Astrocyte (in vitro differentiated cells and primary cell): ENCODE measurements around the gene PTPRD. TPM values are rescaled to one million over a fixed set of nuclear protein-coding genes. Genes with fewer than 3 reads are reported as not detected.

Experiments
- DNase-seq: peaks from one replicate; pipeline ENCODE4 v3.0.0-alpha.2; 2010; ENCODE audit warnings: low read depth
- FAIRE-seq: peaks from 2 replicates; lab custom pipeline; 2011; peaks lifted over from hg19 to GRCh38; lab: Jason Lieb, UNC
- H2AFZ ChIP-seq: 2 replicates; pipeline ENCODE4 v1.6.0; 2012; ENCODE audit warnings: low read depth, low read length, inconsistent platforms
- H3K27ac ChIP-seq: 2 replicates; pipeline ENCODE4 v1.5.1; 2011; ENCODE audit warnings: low read depth, low read length, inconsistent platforms
- H3K27me3 ChIP-seq: 2 replicates; pipeline ENCODE4 v1.6.0; 2011; ENCODE audit warnings: low read length, inconsistent platforms; ENCODE audit not compliant: insufficient read depth
- H3K36me3 ChIP-seq: 2 replicates; pipeline ENCODE4 v1.5.1; 2011; ENCODE audit warnings: low read length, inconsistent platforms; ENCODE audit not compliant: insufficient read depth
- H3K4me1 ChIP-seq: 2 replicates; pipeline ENCODE4 v1.5.1; 2011; ENCODE audit warnings: low read length, inconsistent platforms; ENCODE audit not compliant: insufficient read depth
- H3K4me2 ChIP-seq: 2 replicates; pipeline ENCODE4 v1.6.0; 2012; ENCODE audit warnings: low read length, inconsistent platforms
- H3K4me3 ChIP-seq: 2 replicates; pipeline ENCODE4 v1.5.1; 2011; ENCODE audit warnings: low read depth, mild to moderate bottlenecking, low read length, inconsistent platforms; ENCODE audit not compliant: insufficient read depth
- H3K79me2 ChIP-seq: 2 replicates; pipeline ENCODE4 v1.6.0; 2012; ENCODE audit warnings: mild to moderate bottlenecking, low read length, inconsistent platforms; ENCODE audit not compliant: insufficient read depth
- H3K9ac ChIP-seq: 2 replicates; pipeline ENCODE4 v1.6.0; 2012; ENCODE audit warnings: mild to moderate bottlenecking, low read length, inconsistent platforms
- H3K9me3 ChIP-seq: 2 replicates; pipeline ENCODE4 v1.5.1; 2012; ENCODE audit warnings: low read depth, mild to moderate bottlenecking, low read length, inconsistent platforms; ENCODE audit not compliant: insufficient read depth
- H4K20me1 ChIP-seq: 2 replicates; pipeline ENCODE4 v1.6.0; 2012; ENCODE audit warnings: low read length, inconsistent platforms; ENCODE audit not compliant: insufficient read depth
- H3K27ac Mint-ChIP-seq: one replicate; pipeline ENCODE4 v1.8.0; 2021; ENCODE audit warnings: mild to moderate bottlenecking, mixed read lengths; ENCODE audit not compliant: unreplicated experiment
- H3K27me3 Mint-ChIP-seq: one replicate; pipeline ENCODE4 v1.8.0; 2021; ENCODE audit warnings: low read depth, mixed read lengths; ENCODE audit not compliant: unreplicated experiment
- H3K36me3 Mint-ChIP-seq: one replicate; pipeline ENCODE4 v1.8.0; 2021; ENCODE audit warnings: low read depth, mixed read lengths; ENCODE audit not compliant: unreplicated experiment
- H3K4me1 Mint-ChIP-seq: one replicate; pipeline ENCODE4 v1.8.0; 2021; ENCODE audit warnings: low read depth, mixed read lengths; ENCODE audit not compliant: unreplicated experiment
- H3K4me3 Mint-ChIP-seq: one replicate; pipeline ENCODE4 v1.8.0; 2021; ENCODE audit warnings: mild to moderate bottlenecking, moderate library complexity, mixed read lengths; ENCODE audit not compliant: unreplicated experiment
- H3K9me3 Mint-ChIP-seq: one replicate; pipeline ENCODE4 v1.8.0; 2021; ENCODE audit warnings: mild to moderate bottlenecking, mixed read lengths; ENCODE audit not compliant: unreplicated experiment
- EZH2 ChIP-seq: IDR thresholded peaks from 2 replicates; pipeline ENCODE4 v1.6.1; 2012; ENCODE audit warnings: mild to moderate bottlenecking, low read length, inconsistent platforms; ENCODE audit not compliant: insufficient read depth
- total RNA-seq: library from RNA; stranded (reverse); gene quantifications from 2 replicates; pipeline ENCODE4 v1.2.1, GENCODE V29; 2021
- TF ChIP-seq, protein P1 (sequence below): IDR thresholded peaks from 2 replicates; pipeline ENCODE4 v1.5.1; 2011; ENCODE audit warnings: low read depth, mild to moderate bottlenecking, inconsistent platforms, low read length, moderate library complexity; ENCODE audit not compliant: insufficient read depth

The PTPRD gene
- total RNA-seq, 1 donor from 2014 or later, result 88.1 TPM

DNA sequence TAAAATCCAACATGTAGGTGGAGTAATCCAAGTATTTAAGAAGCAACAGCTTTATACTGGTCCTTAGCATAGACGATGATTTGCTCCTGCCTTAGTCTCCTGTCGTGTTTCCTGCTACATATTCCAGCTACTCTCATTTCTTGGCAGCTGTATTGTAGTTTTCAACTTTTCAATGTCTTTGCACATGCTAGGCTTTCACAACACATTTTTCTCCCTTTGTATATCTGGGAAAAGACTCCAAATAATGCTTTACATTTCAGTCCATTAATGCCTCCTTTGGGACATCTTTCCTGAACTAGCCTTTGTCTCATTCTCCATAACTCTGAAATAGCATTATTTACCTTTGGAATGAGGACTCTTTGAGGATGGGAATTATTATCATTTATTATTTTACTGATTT lies 508.0 kb downstream of the PTPRD start:
- FAIRE-seq, result no peak
- Mint-ChIP-seq H3K9me3 (no peaks in the 10 kb centered on the region), H3K27ac (no peak overlapping the region), H3K4me1 (no peaks in the 10 kb centered on the region), H3K4me3 (no peak overlapping the region), H3K36me3 (no peaks in the 10 kb centered on the region), H3K27me3 (no peaks in the 10 kb centered on the region)
- Histone ChIP-seq H3K4me3 (no peak overlapping the region), H2AFZ (no peak overlapping the region), H3K27ac (no peak overlapping the region), H3K79me2 (no peaks in the 10 kb centered on the region), H3K4me1 (no peaks in the 10 kb centered on the region), H3K27me3 (no peaks in the 10 kb centered on the region), H3K9ac (no peak overlapping the region), H3K9me3 (no peaks in the 10 kb centered on the region), H3K4me2 (no peak overlapping the region), H3K36me3 (no peaks in the 10 kb centered on the region), H4K20me1 (no peaks in the 10 kb centered on the region)
- no peak for DNase-seq
- TF ChIP-seq, protein P1, sequence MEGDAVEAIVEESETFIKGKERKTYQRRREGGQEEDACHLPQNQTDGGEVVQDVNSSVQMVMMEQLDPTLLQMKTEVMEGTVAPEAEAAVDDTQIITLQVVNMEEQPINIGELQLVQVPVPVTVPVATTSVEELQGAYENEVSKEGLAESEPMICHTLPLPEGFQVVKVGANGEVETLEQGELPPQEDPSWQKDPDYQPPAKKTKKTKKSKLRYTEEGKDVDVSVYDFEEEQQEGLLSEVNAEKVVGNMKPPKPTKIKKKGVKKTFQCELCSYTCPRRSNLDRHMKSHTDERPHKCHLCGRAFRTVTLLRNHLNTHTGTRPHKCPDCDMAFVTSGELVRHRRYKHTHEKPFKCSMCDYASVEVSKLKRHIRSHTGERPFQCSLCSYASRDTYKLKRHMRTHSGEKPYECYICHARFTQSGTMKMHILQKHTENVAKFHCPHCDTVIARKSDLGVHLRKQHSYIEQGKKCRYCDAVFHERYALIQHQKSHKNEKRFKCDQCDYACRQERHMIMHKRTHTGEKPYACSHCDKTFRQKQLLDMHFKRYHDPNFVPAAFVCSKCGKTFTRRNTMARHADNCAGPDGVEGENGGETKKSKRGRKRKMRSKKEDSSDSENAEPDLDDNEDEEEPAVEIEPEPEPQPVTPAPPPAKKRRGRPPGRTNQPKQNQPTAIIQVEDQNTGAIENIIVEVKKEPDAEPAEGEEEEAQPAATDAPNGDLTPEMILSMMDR, result no peak
- TF ChIP-seq EZH2, result no peak

DNA sequence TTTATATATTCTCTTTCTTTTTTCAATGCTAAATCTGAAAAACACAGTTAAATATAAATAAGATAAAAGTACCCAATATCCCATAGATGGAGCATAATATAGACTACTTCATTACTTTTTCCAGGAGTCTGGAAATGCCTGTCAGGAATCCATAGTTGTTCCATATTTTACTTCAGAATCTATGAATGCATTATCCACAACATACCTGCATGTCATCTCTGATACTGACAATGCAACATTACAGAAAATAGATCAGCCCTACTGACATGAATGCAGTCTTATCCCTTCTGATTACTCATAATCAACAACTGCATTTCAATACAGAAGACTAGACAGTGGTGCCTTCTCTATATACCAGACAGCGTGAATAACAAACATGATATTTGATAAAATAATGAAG lies 517.6 kb downstream of the PTPRD start:
- H3K4me1 Mint-ChIP-seq, result no peaks in the 10 kb centered on the region
- no peaks in the 10 kb centered on the region for H3K27me3 ChIP-seq
- no peak overlapping the region for H3K4me3 ChIP-seq
- no peaks in the 10 kb centered on the region for H3K9me3 ChIP-seq
- H3K36me3 Mint-ChIP-seq, result no peaks in the 10 kb centered on the region
- H3K4me3 Mint-ChIP-seq, result no peak overlapping the region
- TF ChIP-seq, protein P1, result no peak
- TF ChIP-seq EZH2, result no peak
- no peaks in the 10 kb centered on the region for H3K27me3 Mint-ChIP-seq
- FAIRE-seq (no peak), DNase-seq (no peak)
- no peaks in the 10 kb centered on the region for H3K4me1 ChIP-seq
- no peak overlapping the region for H3K27ac ChIP-seq
- H3K4me2 ChIP-seq, result no peak overlapping the region
- no peaks in the 10 kb centered on the region for H3K9me3 Mint-ChIP-seq
- no peak overlapping the region for H2AFZ ChIP-seq
- no peaks in the 10 kb centered on the region for H3K79me2 ChIP-seq
- no peak overlapping the region for H3K9ac ChIP-seq
- no peak overlapping the region for H3K27ac Mint-ChIP-seq
- no peaks in the 10 kb centered on the region for H3K36me3 ChIP-seq
- no peaks in the 10 kb centered on the region for H4K20me1 ChIP-seq

DNA sequence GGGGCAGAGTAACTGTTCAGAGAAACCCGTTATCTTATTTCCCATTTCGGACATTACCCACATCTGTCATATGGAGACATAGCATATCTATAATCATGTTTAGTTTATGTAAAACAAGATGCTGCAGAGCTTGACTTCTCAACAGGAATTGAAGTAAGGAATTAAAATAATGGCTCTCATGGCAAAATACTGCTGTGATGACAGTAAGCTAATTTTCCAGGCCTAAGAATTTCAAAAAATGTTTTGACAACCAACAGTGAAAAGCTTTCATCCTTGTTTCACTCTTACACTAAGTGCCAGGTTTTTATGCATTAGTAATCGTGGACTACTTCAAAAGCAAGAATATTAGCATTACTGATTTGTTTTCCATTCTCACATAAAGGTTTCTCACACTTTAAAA lies 518.2 kb downstream of the PTPRD start:
- Histone ChIP-seq H3K9ac (no peak overlapping the region), H3K4me3 (no peak overlapping the region), H3K9me3 (no peaks in the 10 kb centered on the region), H4K20me1 (no peaks in the 10 kb centered on the region), H2AFZ (no peak overlapping the region), H3K36me3 (no peaks in the 10 kb centered on the region), H3K4me1 (no peaks in the 10 kb centered on the region), H3K4me2 (no peak overlapping the region), H3K79me2 (no peaks in the 10 kb centered on the region), H3K27me3 (no peaks in the 10 kb centered on the region), H3K27ac (no peak overlapping the region)
- Mint-ChIP-seq H3K4me3 (no peak overlapping the region), H3K36me3 (no peaks in the 10 kb centered on the region), H3K4me1 (no peaks in the 10 kb centered on the region), H3K27ac (no peak overlapping the region), H3K9me3 (no peaks in the 10 kb centered on the region), H3K27me3 (no peaks in the 10 kb centered on the region)
- FAIRE-seq (no peak), DNase-seq (no peak)
- no peak for TF ChIP-seq EZH2
- TF ChIP-seq, protein P1, result no peak
